22Rv1 (cell line): ENCODE data around the gene MAP3K9.

Experiments used
- ZFX ChIP-seq: fragments of 450-650 bp; IDR thresholded peaks from 2 replicates; pipeline ENCODE4 v1.6.1; 2017; ENCODE audit warnings: antibody characterized with exemption, borderline replicate concordance
- TF ChIP-seq, protein P1 (sequence below): fragments of 450-650 bp; IDR thresholded peaks from 2 replicates; pipeline ENCODE4 v1.5.1; 2017; ENCODE audit warnings: mild to moderate bottlenecking

DNA sequence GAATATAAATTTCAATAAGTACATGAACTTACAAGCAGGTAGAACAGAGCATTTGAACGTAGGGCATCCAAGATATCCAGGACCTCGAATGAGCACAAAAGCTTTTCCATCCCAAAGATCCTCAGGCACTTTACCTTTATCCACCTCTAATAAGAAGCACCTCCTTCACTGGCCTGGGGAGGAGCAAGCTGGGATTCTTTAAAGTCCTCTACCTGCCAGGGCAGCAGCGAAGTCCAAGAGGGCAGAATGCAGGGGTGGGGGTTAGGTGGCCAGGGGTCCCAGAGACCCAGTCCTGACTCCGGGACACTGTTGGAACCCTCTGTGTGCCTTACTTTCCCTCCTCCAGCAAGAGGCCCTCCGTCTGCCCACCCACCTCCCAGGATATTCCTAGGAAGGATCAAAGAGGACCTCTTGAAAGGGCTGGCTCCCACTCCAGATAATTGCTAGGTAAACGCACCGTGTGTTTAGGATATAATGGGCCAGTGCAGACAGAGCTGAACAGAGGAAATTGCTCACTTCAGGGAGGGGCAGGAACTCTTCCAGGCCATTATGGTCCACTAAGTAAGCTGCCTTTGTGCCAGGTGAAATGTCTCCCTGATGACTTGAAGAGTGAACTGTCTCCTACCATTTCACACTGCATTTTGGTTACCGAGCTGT, 99.5 kb downstream of the MAP3K9 start:
- TF ChIP-seq, protein P1, sequence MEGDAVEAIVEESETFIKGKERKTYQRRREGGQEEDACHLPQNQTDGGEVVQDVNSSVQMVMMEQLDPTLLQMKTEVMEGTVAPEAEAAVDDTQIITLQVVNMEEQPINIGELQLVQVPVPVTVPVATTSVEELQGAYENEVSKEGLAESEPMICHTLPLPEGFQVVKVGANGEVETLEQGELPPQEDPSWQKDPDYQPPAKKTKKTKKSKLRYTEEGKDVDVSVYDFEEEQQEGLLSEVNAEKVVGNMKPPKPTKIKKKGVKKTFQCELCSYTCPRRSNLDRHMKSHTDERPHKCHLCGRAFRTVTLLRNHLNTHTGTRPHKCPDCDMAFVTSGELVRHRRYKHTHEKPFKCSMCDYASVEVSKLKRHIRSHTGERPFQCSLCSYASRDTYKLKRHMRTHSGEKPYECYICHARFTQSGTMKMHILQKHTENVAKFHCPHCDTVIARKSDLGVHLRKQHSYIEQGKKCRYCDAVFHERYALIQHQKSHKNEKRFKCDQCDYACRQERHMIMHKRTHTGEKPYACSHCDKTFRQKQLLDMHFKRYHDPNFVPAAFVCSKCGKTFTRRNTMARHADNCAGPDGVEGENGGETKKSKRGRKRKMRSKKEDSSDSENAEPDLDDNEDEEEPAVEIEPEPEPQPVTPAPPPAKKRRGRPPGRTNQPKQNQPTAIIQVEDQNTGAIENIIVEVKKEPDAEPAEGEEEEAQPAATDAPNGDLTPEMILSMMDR = no peak
- no peak for TF ChIP-seq ZFX
